OCI-M2 (cell line): Measurements from ENCODE around the gene SLCO1A2.
"Not testable (repeated sequence)": the region's sequence is repeated elsewhere in the genome, so short reads cannot be mapped to it uniquely, and the experiment has no call there.

Experiments used
- DNase-seq: peaks from one replicate; lab custom pipeline; 2025; ENCODE audit not compliant: unreplicated experiment; lab: John Stamatoyannopoulos, UW

The SLCO1A2 gene

GRCh38 chr12:21334771-21335325 is at the start of gene SLCO1A2:
Gene SLCO1A2 (minus strand): TSS chr12:21334917. CDS start chr12:21334647, 270 bp downstream.
- no peak for DNase-seq

GRCh38 chr12:21384261-21384660 is 49.5 kb upstream of the SLCO1A2 start:
- DNase-seq = no peak

GRCh38 chr12:21381320-21381719 is 46.6 kb upstream of the SLCO1A2 start:
- DNase-seq = not testable (repeated sequence)

GRCh38 chr12:21379218-21379617 is 44.5 kb upstream of the SLCO1A2 start:
- no peak for DNase-seq

GRCh38 chr12:21372602-21373001 is 37.9 kb upstream of the SLCO1A2 start, which contains the start of gene IAPP:
Gene IAPP (plus strand): TSS chr12:21372902. CDS start chr12:21373352, 450 bp downstream.
- DNase-seq = no peak

- DNase-seq = no peak
Measured at GRCh38 chr12:21370845-21371449, 36.2 kb upstream of the SLCO1A2 start.

- DNase-seq = no peak
Measured at GRCh38 chr12:21369141-21369980, 34.6 kb upstream of the SLCO1A2 start.

GRCh38 chr12:21360632-21361031 is 25.9 kb upstream of the SLCO1A2 start:
- not testable (repeated sequence) for DNase-seq

GRCh38 chr12:21354641-21355040 is 19.9 kb upstream of the SLCO1A2 start:
- DNase-seq = no peak

GRCh38 chr12:21353948-21354347 is 19.2 kb upstream of the SLCO1A2 start:
- DNase-seq = no peak

- DNase-seq = no peak
Measured at GRCh38 chr12:21353487-21353886, 18.8 kb upstream of the SLCO1A2 start.

- DNase-seq = no peak
Measured at GRCh38 chr12:21350975-21351374, 16.3 kb upstream of the SLCO1A2 start.

- DNase-seq = no peak
Measured at GRCh38 chr12:21346542-21347205, 12.0 kb upstream of the SLCO1A2 start.

- DNase-seq = no peak
Measured at GRCh38 chr12:21343636-21344035, 8.9 kb upstream of the SLCO1A2 start.

GRCh38 chr12:21341769-21342168 is 7.1 kb upstream of the SLCO1A2 start:
- DNase-seq = no peak

GRCh38 chr12:21340403-21340802 is 5.7 kb upstream of the SLCO1A2 start:
- no peak for DNase-seq

- no peak for DNase-seq
Measured at GRCh38 chr12:21339921-21340320, 5.2 kb upstream of the SLCO1A2 start.

- no peak for DNase-seq
Measured at GRCh38 chr12:21337959-21338744, 3.4 kb upstream of the SLCO1A2 start.

- no peak for DNase-seq
Measured at GRCh38 chr12:21337453-21337852, 2.7 kb upstream of the SLCO1A2 start.

GRCh38 chr12:21336656-21337055 is 1.9 kb upstream of the SLCO1A2 start:
- no peak for DNase-seq
